Astrocyte (in vitro differentiated cells and primary cell): Measurements from ENCODE around the gene SLC13A5.

Experiments used
- EZH2 ChIP-seq: IDR thresholded peaks from 2 replicates; pipeline ENCODE4 v1.6.1; 2012; ENCODE audit warnings: mild to moderate bottlenecking, low read length, inconsistent platforms; ENCODE audit not compliant: insufficient read depth
- TF ChIP-seq, protein P1 (sequence below): IDR thresholded peaks from 2 replicates; pipeline ENCODE4 v1.5.1; 2011; ENCODE audit warnings: low read depth, mild to moderate bottlenecking, inconsistent platforms, low read length, moderate library complexity; ENCODE audit not compliant: insufficient read depth

GRCh38 chr17:6684460-6684783 lies 28.7 kb downstream of the SLC13A5 start:
- TF ChIP-seq, protein P1, sequence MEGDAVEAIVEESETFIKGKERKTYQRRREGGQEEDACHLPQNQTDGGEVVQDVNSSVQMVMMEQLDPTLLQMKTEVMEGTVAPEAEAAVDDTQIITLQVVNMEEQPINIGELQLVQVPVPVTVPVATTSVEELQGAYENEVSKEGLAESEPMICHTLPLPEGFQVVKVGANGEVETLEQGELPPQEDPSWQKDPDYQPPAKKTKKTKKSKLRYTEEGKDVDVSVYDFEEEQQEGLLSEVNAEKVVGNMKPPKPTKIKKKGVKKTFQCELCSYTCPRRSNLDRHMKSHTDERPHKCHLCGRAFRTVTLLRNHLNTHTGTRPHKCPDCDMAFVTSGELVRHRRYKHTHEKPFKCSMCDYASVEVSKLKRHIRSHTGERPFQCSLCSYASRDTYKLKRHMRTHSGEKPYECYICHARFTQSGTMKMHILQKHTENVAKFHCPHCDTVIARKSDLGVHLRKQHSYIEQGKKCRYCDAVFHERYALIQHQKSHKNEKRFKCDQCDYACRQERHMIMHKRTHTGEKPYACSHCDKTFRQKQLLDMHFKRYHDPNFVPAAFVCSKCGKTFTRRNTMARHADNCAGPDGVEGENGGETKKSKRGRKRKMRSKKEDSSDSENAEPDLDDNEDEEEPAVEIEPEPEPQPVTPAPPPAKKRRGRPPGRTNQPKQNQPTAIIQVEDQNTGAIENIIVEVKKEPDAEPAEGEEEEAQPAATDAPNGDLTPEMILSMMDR = no peak
- TF ChIP-seq EZH2 = no peak
